Type B pancreatic cell (in vitro differentiated cells): Measurements from ENCODE around the gene BLOC1S5. TPM values are rescaled to one million over a fixed set of nuclear protein-coding genes. Genes with fewer than 3 reads are reported as not detected.

Experiments
- DNase-seq: peaks from one replicate; pipeline ENCODE4 v3.0.0; 2021; ENCODE audit warnings: mixed read lengths; ENCODE audit not compliant: unreplicated experiment; ENCODE audit errors: extremely low spot score
- H3K27ac Mint-ChIP-seq: 2 replicates; pipeline ENCODE4 v1.8.0; 2021; ENCODE audit warnings: mild to moderate bottlenecking, mixed read lengths
- H3K27me3 Mint-ChIP-seq: 2 replicates; pipeline ENCODE4 v1.8.0; 2021; ENCODE audit warnings: mixed read lengths
- H3K36me3 Mint-ChIP-seq: 2 replicates; pipeline ENCODE4 v1.8.0; 2021; ENCODE audit warnings: mixed read lengths
- H3K4me1 Mint-ChIP-seq: one replicate; pipeline ENCODE4 v1.8.0; 2021; ENCODE audit warnings: mixed read lengths; ENCODE audit not compliant: unreplicated experiment
- H3K4me3 Mint-ChIP-seq: 2 replicates; pipeline ENCODE4 v1.8.0; 2021; ENCODE audit warnings: mild to moderate bottlenecking, mixed read lengths
- H3K9me3 Mint-ChIP-seq: 2 replicates; pipeline ENCODE4 v1.8.0; 2021; ENCODE audit warnings: mixed read lengths
- total RNA-seq: library from RNA; stranded (reverse); gene quantifications from 2 replicates; pipeline ENCODE4 v1.2.1, GENCODE V29; 2021; ENCODE audit warnings: low replicate concordance
- TF ChIP-seq, protein P1 (sequence below): fragments of 200-600 bp; sonication (generic); conservative IDR thresholded peaks from 2 replicates; pipeline ENCODE4 v1.5.0; 2021; ENCODE audit warnings: antibody characterized with exemption, mild to moderate bottlenecking

Gene BLOC1S5
- total RNA-seq, 1 donor from 2014 or later = 14.2 TPM

DNA sequence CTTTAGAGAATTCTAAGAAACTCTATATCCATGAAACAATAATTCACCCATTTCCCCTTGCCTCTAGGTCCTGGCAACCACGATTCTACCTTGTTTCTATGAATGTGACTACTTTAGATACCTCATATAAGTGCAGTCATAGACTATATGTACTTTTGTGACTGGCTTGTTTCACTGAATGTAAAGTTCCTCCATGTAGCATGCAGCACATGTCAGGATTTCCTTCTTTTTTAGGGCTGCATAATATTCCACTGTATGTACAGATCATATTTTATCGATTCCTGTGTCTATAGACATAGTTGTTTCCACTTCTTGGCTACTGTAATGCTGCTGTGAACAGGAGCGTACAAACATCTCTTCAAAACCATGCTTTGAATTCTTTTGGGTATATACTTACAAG lies 26.5 kb upstream of the BLOC1S5 start:
- Mint-ChIP-seq H3K4me1 (no peaks in the 10 kb centered on the region), H3K4me3 (no peak overlapping the region), H3K9me3 (peaks cover 13% of the 10 kb centered on the region), H3K27me3 (no peaks in the 10 kb centered on the region), H3K27ac (no peak overlapping the region), H3K36me3 (peaks cover 62% of the 10 kb centered on the region)
- TF ChIP-seq, protein P1, sequence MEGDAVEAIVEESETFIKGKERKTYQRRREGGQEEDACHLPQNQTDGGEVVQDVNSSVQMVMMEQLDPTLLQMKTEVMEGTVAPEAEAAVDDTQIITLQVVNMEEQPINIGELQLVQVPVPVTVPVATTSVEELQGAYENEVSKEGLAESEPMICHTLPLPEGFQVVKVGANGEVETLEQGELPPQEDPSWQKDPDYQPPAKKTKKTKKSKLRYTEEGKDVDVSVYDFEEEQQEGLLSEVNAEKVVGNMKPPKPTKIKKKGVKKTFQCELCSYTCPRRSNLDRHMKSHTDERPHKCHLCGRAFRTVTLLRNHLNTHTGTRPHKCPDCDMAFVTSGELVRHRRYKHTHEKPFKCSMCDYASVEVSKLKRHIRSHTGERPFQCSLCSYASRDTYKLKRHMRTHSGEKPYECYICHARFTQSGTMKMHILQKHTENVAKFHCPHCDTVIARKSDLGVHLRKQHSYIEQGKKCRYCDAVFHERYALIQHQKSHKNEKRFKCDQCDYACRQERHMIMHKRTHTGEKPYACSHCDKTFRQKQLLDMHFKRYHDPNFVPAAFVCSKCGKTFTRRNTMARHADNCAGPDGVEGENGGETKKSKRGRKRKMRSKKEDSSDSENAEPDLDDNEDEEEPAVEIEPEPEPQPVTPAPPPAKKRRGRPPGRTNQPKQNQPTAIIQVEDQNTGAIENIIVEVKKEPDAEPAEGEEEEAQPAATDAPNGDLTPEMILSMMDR = no peak
- DNase-seq = no peak

DNA sequence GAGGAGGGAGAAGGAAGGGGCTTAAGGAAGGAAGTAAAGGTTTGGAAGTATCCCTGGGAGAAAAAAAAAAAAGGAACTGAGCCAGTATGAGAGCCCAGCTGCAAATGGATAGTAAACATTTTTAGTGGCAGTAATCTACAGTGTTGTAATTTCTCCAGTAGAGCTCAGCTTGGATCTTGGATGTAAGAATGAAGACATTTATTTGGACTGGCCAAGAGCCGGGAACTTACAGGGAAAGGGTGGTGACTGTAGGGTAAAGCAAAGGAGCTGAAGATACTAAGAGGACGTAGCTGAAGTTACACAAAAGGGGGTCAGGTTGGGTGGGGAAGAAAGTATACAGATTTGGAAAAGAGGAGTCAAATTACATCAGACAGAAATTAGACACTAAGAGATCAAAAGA lies 24.7 kb upstream of the BLOC1S5 start:
- Mint-ChIP-seq H3K27ac (no peak overlapping the region), H3K4me3 (no peak overlapping the region), H3K4me1 (peaks cover under 1% of the 10 kb centered on the region), H3K27me3 (no peaks in the 10 kb centered on the region), H3K36me3 (peaks cover 55% of the 10 kb centered on the region), H3K9me3 (peaks cover 13% of the 10 kb centered on the region)
- no peak for DNase-seq
- TF ChIP-seq, protein P1 = no peak

DNA sequence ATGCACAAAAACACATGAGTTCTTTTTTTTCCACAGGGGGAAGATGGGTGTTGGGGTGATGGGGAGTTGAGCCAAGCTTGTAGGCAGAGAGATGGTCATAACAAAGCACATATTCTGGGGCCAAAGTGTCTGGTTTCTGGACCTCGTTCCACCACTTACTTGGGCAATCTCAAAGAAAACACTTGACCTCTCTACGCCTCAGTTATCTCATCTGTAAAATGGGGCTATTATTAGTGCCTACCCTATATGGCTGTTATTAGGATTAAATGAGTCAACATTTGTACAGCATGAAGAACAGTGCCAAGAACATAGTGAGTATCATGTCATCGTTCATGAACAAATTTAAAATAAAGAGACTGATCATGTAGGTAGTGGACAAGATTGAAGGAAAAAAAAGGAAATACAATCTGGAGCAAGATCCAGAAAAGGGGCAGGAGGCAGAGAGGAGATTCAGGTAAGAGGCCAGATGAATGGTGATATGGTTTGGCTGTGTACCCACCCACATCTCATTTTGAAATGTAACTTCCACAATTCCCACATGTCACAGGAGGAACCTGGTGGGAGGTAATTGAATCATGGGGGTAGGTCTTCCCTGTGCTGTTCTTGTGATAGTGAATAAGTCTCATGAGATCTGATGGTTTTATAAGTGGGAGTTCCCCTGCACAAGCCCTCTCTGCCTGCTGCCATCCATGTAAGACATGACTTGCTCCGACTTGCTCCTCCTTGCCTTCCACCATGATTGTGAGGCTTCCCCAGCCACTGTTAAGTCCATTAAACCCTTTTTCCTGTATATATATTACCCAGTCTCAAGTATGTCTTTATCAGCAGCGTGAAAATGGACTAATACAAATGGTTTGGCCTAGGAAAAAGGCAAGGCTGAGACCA lies 23.9 kb upstream of the BLOC1S5 start:
- Mint-ChIP-seq H3K36me3 (peaks cover 61% of the 10 kb centered on the region), H3K4me1 (peaks cover 6% of the 10 kb centered on the region), H3K9me3 (peaks cover 13% of the 10 kb centered on the region), H3K4me3 (no peak overlapping the region), H3K27ac (no peak overlapping the region), H3K27me3 (no peaks in the 10 kb centered on the region)
- TF ChIP-seq, protein P1 = no peak
- DNase-seq = no peak

DNA sequence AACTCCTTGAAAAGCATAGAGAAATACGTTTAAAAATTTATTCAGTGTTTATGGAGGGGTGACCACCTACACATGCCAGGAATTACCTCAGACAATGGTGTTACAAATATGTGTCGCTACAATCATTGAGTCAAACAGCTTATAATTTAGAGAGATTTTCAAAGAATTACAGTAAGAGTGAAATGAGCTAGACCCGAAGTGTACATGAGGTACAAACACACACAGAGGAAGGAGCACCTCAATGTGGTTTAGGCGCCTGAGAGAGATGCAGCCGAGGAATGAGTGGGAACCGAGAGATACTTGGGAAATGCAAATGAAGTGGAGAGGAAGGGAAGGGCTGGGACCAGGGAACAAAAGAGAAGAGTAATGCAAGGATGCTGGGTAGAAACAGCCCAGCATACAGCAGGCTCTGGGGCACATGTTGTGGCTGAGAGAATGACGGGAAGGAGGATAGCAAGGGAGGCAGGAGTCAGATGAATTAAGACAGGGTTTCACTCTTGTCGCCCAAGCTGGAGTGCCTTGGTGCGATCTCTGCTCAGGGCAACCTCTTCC lies 22.6 kb upstream of the BLOC1S5 start:
- DNase-seq = no peak
- H3K27me3 Mint-ChIP-seq = no peaks in the 10 kb centered on the region
- peaks cover 56% of the 10 kb centered on the region for H3K36me3 Mint-ChIP-seq

DNA sequence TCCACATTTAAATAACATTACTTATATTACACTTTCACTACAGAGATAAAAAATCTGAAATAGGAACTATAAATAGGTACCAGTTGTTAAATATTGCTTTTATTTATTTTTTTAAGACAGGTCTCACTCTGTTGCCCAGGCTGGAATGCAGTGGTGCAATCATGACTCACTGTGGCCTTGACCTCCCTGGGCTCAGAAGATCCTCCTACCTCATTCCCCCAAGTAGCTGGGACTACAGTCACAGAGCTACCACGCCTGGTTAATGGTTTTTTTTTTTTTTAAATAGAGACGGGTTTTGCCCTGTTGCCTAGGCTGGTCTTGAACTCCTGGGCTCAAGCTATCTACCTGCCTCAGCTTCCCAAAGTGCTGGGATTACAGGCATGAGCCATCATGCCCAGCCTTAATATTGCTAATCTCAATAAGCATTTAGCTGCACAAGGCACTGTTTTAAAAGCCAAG lies 20.9 kb upstream of the BLOC1S5 start:
- H3K4me1 Mint-ChIP-seq = peaks cover 18% of the 10 kb centered on the region
- H3K4me3 Mint-ChIP-seq = no peak overlapping the region
- no peak overlapping the region for H3K27ac Mint-ChIP-seq
- peaks cover 7% of the 10 kb centered on the region for H3K9me3 Mint-ChIP-seq
- no peaks in the 10 kb centered on the region for H3K27me3 Mint-ChIP-seq
- TF ChIP-seq, protein P1 = no peak
- H3K36me3 Mint-ChIP-seq = peaks cover 47% of the 10 kb centered on the region
- no peak for DNase-seq

More for the DNA sequence above, 22.6 kb upstream of the BLOC1S5 start:
- Mint-ChIP-seq H3K4me3 (no peak overlapping the region), H3K27ac (no peak overlapping the region), H3K9me3 (peaks cover 13% of the 10 kb centered on the region), H3K4me1 (peaks cover 11% of the 10 kb centered on the region)
- TF ChIP-seq, protein P1 = no peak
